OCI-LY3 (cell line): Measurements from ENCODE around the gene PIGS.

Experiments
- H2AFZ ChIP-seq: fragments of 200-600, 300-600 bp; shearing (Covaris generic); 2 replicates; pipeline ENCODE4 v1.6.0; 2014; ENCODE audit warnings: antibody characterized with exemption, low read depth, low read length
- H3K27ac ChIP-seq: fragments of 200-600, 300-600 bp; sonication (generic); 2 replicates; pipeline ENCODE4 v1.5.1; 2014; ENCODE audit warnings: mild to moderate bottlenecking, low read length, moderate library complexity, mixed read lengths
- H3K27me3 ChIP-seq: fragments of 200-600, 300-600 bp; sonication (generic); 2 replicates; pipeline ENCODE4 v1.6.1; 2014; ENCODE audit warnings: low read depth, low read length, mixed read lengths
- H3K36me3 ChIP-seq: fragments of 200-600, 300-600 bp; sonication (generic); replicated peaks from 2 replicates; pipeline ENCODE3; 2014; ENCODE audit warnings: low read depth, low read length, mixed read lengths
- H3K4me1 ChIP-seq: fragments of 300-600, 200-600 bp; sonication (generic); 2 replicates; pipeline ENCODE4 v1.6.1; 2014; ENCODE audit warnings: low read length, mixed read lengths
- H3K4me2 ChIP-seq: fragments of 200-600, 300-600 bp; sonication (generic); 2 replicates; pipeline ENCODE4 v1.6.1; 2014; ENCODE audit warnings: low read length, mixed read lengths
- H3K4me3 ChIP-seq: fragments of 300-600, 200-600 bp; sonication (generic); 2 replicates; pipeline ENCODE4 v1.5.1; 2014; ENCODE audit warnings: antibody characterized with exemption, mild to moderate bottlenecking, low read length, moderate library complexity
- H3K79me2 ChIP-seq: fragments of 300-600, 200-600 bp; shearing (Covaris generic); 2 replicates; pipeline ENCODE4 v1.6.1; 2014; ENCODE audit warnings: mild to moderate bottlenecking, low read length, mixed read lengths
- H3K9ac ChIP-seq: fragments of 300-600, 200-600 bp; shearing (Covaris generic); 2 replicates; pipeline ENCODE4 v1.6.0; 2014; ENCODE audit warnings: mild to moderate bottlenecking, low read length, moderate library complexity
- H3K9me3 ChIP-seq: fragments of 200-600, 300-600 bp; shearing (Covaris generic); 2 replicates; pipeline ENCODE4 v1.6.1; 2014; ENCODE audit warnings: low read length, mixed read lengths; ENCODE audit not compliant: insufficient read depth
- H4K20me1 ChIP-seq: fragments of 200-600, 300-600 bp; sonication (generic); 2 replicates; pipeline ENCODE4 v1.6.1; 2016; ENCODE audit warnings: low read length, mixed read lengths; ENCODE audit not compliant: insufficient read depth
- EZH2phosphoT487 ChIP-seq: fragments of 200-600 bp; shearing (Covaris generic); IDR thresholded peaks from 2 replicates; pipeline ENCODE4 v1.6.1; 2018; ENCODE audit warnings: antibody characterized with exemption, mixed run types, low read depth
- TF ChIP-seq, protein P1 (sequence below): fragments of 200-600, 300-600 bp; sonication (generic); IDR thresholded peaks from 2 replicates; pipeline ENCODE4 v1.5.1; 2014; ENCODE audit warnings: antibody characterized with exemption, low read length, low read depth

Gene PIGS

GRCh38 chr17:28549236-28550132 is 21.8 kb downstream of the PIGS start:
- no peaks in the 10 kb centered on the region for H3K9me3 ChIP-seq
- no peaks in the 10 kb centered on the region for H3K27me3 ChIP-seq
- H2AFZ ChIP-seq = no peak overlapping the region
- TF ChIP-seq, protein P1, sequence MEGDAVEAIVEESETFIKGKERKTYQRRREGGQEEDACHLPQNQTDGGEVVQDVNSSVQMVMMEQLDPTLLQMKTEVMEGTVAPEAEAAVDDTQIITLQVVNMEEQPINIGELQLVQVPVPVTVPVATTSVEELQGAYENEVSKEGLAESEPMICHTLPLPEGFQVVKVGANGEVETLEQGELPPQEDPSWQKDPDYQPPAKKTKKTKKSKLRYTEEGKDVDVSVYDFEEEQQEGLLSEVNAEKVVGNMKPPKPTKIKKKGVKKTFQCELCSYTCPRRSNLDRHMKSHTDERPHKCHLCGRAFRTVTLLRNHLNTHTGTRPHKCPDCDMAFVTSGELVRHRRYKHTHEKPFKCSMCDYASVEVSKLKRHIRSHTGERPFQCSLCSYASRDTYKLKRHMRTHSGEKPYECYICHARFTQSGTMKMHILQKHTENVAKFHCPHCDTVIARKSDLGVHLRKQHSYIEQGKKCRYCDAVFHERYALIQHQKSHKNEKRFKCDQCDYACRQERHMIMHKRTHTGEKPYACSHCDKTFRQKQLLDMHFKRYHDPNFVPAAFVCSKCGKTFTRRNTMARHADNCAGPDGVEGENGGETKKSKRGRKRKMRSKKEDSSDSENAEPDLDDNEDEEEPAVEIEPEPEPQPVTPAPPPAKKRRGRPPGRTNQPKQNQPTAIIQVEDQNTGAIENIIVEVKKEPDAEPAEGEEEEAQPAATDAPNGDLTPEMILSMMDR = no peak
- TF ChIP-seq EZH2phosphoT487 = no peak
- no peaks in the 10 kb centered on the region for H4K20me1 ChIP-seq
- peak overlapping the region; percentile 91 for H3K9ac ChIP-seq
- H3K79me2 ChIP-seq = peaks cover 55% of the 10 kb centered on the region
- peak overlapping the region; percentile 96 for H3K4me3 ChIP-seq
- H3K36me3 ChIP-seq = peaks cover 58% of the 10 kb centered on the region
- peak overlapping the region; percentile 87 for H3K4me2 ChIP-seq
- peak overlapping the region; percentile 98 for H3K27ac ChIP-seq
- peaks cover 62% of the 10 kb centered on the region for H3K4me1 ChIP-seq

GRCh38 chr17:28548417-28549130 is 22.8 kb downstream of the PIGS start:
- Histone ChIP-seq H3K4me1 (peaks cover 64% of the 10 kb centered on the region), H3K4me2 (peak overlapping the region; percentile 87), H3K27ac (peak overlapping the region; percentile 98), H3K27me3 (no peaks in the 10 kb centered on the region), H3K9me3 (no peaks in the 10 kb centered on the region), H4K20me1 (no peaks in the 10 kb centered on the region), H3K36me3 (peaks cover 51% of the 10 kb centered on the region), H2AFZ (no peak overlapping the region), H3K9ac (peak overlapping the region; percentile 91), H3K4me3 (peak overlapping the region; percentile 96), H3K79me2 (peaks cover 55% of the 10 kb centered on the region)
- no peak for TF ChIP-seq EZH2phosphoT487
- TF ChIP-seq, protein P1 = peak; percentile 19; the same call in 1 of the 2 replicates

DNA sequence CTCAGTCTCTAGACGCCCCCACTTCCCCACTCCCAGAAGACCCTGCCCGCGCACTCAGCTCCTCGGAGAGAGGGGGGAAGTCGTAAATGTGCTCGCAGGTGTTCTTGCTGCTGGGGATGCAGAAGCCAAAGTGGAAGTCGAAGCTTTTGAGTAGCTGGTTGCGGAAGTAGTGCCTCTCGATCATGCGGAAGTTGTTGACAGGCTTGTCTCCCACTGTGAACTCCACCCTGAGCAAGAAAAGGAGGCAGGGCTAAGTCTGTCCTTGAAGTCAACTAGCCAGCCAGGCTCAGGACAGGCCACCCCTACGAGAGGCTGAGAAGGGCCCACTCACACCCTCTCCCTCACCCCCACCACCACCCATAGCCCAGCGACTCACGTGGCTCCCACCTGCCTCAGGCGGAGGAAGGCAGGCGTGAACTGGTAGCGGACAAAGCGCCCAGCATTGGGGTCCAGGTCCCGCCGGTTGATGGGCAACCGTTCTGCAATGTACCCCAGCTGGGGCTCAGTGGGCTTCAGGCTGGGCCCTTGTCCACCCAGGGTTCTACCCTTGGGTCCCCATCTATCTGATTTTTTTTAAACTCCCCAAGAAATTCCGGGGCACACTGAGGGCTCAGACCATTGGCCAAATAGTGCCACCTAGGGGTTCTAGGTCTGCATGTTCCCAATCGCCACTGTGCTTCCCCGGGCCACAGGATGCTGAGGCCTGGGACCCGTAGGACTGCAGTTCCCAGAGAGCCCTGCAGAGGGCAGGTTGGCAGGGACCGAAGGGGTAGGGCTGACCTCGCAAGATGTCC is 23.5 kb downstream of the PIGS start:
- peaks cover 55% of the 10 kb centered on the region for H3K79me2 ChIP-seq
- peak overlapping the region; percentile 98 for H3K27ac ChIP-seq
- no peaks in the 10 kb centered on the region for H4K20me1 ChIP-seq
- peak overlapping the region; percentile 96 for H3K4me3 ChIP-seq
- no peak overlapping the region for H2AFZ ChIP-seq
- peaks cover 60% of the 10 kb centered on the region for H3K4me1 ChIP-seq
- H3K9me3 ChIP-seq = no peaks in the 10 kb centered on the region
- peaks cover 48% of the 10 kb centered on the region for H3K36me3 ChIP-seq
- TF ChIP-seq, protein P1 = peak; percentile 94
- no peak for TF ChIP-seq EZH2phosphoT487
- H3K9ac ChIP-seq = peak overlapping the region; percentile 91
- peak overlapping the region; percentile 87 for H3K4me2 ChIP-seq
- no peaks in the 10 kb centered on the region for H3K27me3 ChIP-seq
